ENCODE measurements around the gene TSPEAR.
A peak's percentile ranks its signal among the peaks of the same experiment; 100 is the strongest.

Gene TSPEAR

DNA sequence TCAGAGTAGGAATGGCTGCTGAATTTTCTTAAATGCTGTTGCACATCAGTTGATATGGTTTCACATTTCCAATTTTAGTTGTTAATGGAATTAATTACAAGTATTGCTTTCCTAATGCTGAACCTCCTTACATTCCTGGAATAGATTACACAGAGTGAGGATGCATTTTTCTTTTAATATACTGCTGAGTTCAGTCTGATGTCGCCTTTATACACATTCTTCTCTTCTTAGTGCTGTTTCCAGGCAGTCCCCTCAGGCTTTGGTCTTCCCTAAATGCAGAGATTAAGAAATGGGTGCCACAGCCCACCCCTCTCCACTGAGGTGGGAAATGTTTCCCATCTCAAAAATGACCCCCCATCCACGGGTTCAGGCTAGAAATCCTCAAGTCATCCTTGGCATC, 6.7 kb upstream of the TSPEAR start:
- DNase-seq, result no peak

DNA sequence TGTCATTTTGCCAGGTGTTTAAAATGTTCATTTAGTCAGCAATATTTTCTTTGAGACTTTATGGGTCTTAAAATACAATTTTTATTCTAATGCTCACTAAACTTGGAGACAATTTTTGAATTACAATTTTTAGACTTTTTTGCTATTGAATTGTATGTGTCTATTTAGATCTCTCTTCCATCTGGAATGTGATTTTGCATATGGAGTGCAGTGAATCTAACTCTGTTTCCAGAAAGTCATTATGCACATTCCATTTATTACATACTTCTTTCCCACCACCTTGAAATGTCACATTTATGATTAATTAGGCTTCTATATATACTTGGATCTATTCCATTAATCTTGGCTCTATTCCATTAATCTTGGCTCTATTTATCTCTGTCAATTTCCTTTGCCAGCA, 5.6 kb upstream of the TSPEAR start:
- DNase-seq, result no peak

DNA sequence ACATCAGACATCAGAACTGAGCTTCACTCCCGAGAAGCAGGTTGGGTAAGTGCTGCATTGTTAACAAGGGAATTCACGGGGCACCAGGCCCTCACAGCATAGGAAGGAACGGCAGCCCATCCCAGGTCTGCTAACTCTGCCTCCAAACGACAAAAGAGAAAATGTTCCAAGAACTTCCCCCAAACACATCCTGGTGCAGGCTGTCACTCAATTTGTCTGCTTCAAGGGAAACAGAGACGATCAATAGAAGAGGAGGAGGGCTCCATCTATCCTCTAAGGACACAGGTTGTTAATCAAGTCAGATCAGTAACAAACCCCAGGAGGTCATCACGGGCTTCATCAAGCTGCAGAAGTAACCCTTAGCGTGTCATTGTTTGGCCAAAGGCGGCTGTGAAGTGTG, 3.5 kb upstream of the TSPEAR start:
- DNase-seq, result no peak

DNA sequence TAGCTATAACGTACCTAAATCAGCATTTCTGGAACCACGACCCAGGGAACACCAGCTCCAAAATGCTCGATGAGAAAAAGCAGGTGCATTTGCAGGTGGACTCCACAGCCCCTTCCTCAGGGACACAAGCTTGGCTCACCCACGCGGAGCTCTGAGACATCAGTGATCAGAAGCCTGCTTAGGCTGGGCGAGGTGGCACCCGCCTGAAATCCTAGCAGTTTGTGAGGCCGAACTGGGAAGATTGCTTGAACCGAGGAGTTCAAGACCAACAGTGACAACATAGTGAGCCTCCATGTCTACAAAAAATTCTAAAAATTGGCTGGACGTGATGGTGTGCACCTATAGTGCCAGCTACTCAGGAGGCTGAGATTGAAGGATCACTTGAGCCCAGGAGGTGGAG, 2.5 kb upstream of the TSPEAR start:
- DNase-seq, result no peak

DNA sequence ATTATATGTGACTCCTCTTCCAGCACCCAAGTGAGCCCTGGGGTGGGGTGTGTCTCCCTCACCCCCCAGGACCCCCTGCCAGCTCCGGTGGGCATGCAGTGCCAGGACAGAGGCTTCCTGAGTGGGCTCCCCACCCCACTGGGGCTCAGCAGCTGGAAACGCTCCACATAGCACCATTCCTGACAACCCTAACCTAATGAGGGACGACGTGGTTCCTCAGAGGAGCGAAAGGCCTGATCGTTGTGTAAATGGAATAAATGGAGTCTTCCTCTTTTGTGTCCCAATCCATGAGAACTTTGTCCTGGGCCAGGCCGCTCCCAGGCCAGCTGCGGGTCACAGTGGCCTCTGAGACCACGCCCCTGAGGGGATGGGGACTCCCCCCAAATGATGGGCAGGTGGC, 1.8 kb upstream of the TSPEAR start:
- no peak for DNase-seq

DNA sequence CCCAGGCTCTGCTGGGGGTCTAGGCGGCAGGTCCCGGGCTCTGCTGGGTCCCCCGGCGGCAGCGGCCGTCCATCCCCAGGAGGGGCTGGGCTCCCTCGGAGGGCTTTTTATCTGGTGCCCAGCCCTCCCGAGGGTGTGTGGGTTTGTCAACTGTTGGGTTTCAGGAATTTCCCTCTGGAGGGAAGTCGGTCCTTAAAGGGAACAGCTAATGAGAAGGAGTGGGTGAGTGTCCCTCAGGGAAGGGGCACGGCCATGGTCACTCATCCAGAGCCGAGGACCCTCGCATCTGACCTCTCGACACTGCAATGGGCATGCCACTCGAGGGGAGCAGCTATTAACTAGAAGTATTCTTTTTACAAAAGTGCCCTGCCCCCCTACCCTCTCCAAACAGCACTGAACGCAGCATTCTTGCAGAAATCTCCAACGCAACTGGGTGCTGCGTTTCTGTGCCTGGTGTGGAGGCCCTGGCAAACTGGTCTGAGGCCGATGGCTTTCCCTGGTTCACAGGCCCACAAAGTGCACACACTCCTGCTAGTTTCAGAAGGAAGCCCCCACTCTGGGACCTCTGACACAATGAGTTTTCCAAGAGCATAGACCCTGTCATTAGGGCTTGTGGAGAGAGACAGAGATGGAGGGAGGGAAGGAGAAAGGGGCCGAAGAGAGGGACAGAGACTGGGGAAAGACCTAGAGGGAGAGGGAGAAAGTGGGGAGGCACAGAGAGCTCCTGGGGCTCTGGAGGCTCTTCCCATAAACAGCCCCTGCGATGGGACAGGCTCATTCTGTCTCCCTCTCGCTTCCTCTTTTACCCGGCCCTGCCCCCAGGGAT, 1.0 kb upstream of the TSPEAR start:
- no peak for DNase-seq

DNA sequence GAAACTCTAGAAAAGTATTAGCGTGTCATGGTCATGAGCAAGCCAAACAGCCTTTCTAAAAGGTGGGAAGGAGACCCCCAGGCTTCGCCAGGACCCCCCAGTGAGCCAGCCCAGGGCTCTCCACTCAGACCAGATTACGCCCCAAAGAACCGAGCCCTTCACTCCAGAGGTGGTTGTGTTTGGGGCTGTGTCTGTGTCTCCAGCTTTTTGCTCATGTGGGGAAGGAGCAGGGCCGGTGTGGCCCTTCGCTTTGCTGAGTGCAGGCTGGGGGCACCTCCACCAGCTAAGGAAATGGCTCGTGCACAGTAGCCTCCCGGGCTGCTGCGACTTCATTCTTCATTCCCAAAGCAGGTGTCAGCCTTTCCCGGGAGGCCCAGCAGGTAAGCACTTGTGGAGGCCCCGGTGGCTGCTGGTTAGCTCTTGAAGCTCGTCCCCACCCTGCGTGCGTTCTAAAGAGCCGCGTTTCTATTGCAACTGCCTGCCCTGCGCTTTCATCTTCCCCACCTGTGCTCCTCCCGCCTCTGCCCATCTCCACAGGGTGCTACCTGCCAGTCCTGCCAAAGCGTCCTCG, 531 bp downstream of the TSPEAR start:
- DNase-seq, result no peak

DNA sequence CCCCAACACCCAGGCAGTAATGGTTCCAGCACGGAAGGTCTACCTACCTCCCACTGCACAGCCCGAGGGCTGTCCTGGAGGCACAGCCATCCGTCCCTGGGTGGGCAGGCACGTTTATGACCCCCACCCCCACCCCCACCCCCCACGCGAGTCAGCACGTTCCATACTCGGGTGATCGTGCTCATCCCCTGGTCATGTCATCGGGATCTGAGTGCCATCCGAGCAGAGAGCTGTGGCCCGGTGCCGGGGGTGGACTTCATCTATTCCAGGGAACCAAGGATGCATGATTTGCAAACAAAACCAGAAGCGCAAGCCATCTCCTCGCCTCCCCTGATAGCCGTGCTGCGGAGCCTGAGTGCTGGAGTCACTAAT, 1.1 kb downstream of the TSPEAR start:
- no peak for DNase-seq

DNA sequence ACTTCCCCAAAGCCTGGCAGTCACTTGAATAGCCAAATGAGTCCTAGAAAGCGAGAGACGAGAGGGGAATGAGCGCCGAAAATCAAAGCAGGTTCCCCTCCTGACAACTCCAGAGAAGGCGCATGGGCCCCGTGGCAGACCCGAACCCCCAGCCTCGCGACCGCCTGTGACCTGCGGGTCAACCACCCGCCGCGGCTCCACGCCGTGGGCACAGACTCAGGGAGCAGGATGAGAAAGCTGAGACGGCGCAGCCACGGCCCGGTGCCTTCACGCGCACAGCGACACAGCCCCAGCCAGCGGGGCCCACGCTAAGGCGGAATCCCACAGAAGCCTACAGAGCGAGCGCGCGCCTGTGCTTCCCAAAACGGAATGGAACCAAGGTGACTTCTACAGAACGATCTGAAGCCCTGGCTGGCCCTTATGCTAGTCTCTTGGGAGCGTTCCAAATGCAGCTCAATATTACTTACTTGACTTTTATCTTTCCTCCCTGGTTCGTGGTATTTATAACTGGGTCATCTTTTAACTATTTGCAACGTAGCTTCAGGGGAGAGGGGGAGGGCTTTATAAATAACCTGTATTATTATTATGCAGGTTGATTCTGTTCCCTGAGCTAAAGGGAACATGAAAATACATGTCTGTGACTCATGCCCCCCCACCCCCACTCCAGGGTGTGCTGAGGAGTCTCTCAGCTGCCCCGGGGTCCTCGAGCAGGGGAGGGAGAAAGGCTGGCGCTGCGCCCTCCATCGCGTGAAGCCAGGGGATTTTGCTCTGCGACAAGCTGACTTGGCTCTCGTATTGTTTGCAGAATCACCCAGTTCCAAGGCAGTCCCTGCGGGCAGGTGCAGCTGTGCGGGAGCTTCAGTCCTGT, 1.7 kb downstream of the TSPEAR start:
- DNase-seq, result peak; percentile 10

DNA sequence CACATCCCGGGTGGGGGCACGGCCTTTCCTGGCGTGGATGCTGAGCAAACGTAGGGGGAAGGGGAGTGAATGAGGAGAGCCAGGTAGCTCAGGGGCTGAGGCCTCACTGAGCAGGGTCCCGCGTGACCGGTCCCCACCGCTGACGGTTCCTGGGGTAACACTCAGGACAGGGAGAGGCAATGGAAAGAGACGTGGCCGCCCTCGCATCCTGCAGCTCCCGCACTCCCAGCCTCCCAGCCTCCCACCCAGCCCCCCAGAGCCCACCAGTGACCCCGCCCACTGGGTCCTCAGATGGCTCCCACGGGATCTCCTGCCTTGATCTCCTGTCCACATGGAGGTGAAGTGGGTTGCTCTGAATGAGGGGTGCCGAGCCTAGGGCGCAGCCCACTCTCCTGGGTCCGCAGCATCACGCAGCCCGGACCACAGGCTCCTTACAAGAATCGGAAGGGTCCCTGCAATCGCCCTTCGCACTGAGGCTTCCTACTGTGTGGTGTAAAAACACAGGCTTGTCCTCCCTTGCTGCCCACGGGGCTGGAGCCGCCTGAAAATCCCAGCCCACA, 2.4 kb downstream of the TSPEAR start:
- no peak for DNase-seq

DNA sequence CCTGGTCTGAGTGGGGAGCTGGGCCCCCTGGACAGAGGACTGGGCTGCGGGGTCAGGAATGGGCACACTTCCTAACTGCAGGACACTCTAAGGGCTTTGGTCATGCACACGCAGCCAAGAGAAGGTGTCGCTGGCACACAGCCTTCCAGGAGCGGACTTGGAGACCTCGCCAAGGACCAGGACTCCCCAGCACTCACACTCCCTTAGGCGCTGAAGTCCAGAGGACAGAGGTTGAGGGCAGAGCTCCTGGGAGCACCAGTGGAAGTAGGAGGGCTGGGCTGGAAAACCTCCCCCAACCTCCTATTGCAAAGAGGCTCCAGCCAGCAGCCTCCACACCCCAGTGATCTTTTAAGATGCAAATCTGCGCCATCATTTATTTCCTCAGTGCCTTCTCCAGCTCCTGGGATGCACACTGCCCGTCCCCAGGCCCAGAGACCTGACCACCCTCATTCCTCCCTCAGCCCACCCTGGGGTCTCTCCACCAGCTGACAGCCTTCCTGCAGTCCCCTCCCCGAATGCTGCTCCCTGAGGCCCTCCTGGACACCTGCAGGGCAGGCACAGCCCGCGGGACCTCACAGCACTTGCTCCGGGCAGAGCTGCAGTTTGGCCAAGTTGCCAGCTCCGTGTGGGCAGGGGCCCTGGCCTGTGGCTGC, 3.0 kb downstream of the TSPEAR start:
- no peak for DNase-seq

DNA sequence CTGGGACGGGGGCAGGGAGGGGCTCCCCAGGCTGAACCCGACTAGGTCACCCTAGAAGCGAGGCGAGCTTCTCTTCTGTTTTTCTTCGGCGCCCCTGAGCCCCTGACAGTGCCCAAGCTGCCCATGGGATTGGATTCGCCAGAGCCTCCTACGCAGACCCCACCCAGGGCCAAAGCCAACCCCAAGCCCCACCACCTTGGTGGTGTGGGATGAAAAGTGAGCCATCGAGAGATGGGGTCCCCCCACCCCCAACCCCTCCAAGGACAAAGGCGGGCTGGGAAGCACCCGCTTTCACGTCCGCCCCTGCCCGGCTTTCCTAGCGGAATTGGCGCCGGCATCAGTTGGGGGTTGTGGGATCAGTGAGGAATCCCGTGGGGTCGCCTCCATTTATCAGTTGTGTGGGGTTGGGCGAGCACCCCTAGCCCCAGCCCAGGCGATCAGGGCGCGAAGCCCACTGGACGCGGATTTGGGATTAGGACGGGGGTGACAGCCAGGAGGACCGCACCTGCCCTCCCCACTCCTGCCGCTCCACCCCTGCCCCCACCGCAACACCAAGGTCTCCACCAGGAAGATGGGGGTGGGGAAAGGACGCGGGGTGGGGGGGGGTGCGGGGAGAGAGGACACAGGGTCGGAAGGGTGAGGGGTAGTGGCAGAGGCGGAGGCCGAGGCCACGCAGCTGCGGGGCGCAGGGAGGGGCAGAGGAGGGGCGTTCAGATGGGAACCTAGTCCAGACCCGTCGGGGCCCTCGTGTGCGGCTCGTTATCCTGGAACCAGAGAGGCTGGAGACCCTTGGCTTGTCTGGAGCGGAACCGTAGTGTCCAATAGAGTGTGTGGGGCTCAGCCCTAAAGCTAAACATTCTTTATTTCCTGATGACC, 4.4 kb downstream of the TSPEAR start:
- DNase-seq, result no peak

DNA sequence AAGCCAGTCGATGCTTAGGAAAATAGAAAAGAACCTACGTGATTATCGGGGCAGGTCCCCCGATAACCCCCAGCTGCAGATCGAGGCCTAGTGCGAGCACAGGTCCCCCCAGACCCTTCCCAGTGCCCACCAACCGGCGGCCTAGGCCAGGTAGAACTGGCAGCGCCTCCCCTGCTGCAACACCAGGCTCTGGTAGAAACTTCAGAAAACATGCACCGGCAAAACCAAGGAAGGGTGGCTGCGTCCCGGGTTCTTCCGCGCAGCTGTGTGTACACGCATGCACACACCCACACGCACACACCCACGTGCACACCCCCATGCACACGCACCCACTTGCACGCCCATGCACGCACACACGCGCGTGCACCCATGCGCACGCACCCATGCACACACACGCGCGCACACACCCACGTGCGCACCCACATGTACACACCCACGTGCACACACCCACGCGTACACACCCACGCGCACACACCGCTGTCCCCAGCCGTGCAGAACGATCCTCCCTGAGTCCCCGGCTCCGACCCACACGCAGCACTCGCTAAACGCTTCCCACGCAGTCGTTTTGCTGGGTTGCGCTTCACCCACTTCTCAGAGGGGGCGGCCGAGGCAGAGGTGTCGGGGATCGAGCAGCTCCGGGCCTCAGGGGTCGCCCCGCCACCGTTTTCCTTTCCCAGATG, 5.2 kb downstream of the TSPEAR start:
- DNase-seq, result no peak

DNA sequence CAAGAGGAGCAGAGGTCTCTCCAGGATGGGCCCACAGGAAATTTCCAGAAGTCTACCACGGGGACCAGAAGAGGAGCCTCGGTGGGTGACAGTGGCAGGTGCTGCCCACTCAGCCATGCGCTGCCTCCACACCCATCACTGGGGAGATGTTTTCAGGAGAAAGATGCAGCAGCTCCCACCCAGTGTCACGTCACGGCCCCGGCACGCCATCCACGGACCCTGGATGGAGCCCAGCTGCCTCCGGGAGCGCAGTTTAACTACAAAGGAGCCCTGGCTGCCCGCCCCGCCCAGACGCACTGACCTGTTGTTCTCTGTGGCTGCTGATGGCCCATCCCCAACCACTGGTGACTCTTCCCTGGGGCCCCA, 6.8 kb downstream of the TSPEAR start:
- no peak for DNase-seq

DNA sequence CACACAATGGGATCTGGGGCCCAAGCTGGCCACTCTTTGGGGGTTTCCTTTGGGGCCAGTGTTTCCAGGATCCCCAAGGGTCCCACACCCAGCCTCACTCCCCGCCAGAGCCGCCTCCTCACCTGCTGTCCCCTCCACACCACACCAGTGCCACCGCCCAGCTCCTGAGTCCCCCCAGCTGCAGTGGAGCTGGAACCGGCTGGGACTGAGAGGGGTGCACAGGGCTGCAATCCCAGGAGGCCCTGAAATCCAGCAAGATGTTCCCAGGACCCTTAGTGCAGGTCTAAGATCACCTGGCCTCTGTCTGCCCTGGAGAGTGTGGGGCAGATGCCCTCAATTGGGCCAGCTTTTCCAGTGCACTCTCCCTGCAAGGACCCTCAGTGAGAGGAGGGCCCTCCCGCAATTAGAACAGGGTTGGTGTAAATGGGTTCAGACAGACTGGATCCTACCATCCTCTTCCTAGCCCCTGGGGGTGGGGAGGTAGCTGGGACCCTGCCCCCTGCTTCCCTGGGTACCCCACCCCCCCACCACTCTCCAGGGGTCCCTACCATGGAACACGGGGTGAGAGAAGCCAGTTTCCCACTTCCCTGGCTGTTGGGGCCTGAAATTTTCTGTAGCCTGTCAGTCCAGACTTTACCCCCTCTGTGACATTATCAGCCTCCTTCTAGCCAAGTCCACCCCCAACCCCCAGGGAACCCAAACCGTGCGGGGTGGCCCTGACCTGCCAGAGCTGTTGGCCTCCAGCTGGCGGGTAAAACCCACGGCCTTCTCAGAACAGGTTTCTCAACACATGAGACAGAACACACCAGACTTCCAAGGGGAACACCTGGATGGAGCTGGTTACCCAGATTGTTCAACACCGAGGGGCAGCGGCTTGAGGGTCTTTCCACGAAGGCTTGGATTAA, 7.4 kb downstream of the TSPEAR start:
- DNase-seq, result no peak

DNA sequence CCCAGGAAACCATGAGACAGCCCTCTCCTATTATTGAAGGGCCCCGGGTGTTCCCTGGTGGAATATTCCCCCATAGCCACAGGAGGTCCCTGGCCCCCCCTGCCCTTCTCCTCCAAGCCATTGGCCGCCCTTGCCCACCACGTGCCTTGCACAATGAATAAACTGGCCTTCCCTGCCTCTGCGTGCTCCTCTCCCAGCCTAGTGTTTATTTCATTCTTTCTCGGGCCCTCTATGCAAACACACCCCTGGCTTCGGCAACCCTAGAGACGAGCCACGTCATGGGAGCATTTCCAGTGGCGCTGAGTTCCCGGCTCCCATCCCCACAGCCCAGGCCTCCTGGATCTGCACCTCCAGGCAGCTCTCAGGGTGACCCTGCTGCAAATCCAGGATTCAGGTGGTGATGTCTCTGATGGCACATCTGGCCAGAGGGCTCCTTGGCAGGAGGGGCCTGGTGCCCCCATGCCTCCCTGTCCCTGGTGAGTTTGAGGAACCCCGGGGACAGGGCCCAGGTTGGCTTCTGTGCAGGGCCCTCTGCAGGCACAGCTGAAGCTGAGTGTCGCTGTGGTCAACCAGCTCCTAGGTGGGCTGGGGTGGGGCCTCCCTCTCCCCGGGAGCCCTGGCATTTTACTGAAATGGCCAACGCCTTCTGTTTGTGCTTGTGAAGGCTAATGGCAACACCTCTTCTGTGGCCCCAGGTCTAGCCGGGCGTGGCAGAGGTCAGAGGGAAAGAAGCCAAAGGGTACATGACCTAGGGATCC, 8.2 kb downstream of the TSPEAR start:
- DNase-seq, result no peak

DNA sequence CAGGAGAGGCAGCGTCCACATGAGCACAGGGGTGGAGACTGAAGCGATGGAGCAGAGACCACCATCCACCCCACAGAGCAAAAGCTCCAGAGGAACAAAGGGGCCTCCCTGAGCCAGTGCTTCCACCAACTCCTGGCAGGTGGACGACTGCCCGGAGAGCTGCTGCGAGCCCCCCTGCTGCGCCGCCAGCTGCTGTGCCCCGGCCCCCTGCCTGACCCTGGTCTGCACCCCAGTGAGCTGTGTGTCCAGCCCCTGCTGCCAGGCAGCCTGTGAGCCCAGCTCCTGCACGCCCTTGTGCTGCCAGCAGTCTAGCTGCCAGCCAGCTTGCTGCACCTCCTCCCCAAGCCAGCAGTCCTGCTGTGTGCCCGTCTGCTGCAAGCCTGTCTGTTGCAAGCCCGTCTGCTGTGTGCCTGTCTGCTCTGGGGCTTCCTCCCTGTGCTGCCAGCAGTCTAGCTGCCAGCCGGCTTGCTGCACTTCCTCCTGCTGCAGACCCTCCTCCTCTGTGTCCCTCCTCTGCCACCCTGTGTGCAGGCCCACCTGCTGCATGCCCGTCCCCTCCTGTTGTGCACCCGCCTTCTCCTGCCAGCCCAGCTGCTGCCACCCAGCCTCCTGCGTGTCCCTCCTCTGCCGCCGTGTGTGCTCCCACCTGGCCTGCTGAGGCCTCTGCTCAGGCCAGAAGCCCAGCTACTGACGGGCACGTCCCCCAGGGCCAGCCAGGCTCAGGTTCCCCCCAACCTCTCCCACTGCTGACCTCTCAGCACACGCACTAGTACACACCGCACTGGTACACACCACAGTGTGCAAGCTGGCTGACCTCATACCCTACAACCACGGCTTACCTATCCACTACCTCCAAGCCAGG, 9.0 kb downstream of the TSPEAR start:
- no peak for DNase-seq

DNA sequence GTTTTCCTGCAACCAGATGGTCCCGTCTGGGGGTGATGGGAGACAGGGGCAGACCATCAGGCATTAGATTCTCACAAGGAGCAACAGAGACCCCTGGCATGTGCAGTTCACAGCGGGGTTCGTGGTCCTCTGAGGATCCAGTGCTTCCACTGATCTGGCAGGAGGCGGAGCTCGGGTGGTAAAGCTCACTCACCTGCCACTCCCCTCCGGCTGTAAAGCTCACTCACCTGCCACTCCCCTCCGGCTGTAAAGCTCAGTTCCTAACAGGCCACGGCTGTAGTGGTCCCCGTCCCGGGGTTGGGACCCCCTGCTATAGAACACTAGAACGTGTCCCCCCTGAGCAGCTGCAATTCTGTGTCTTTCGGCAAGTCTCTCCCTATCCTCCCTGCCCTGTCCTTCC, 9.8 kb downstream of the TSPEAR start:
- DNase-seq, result no peak

DNA sequence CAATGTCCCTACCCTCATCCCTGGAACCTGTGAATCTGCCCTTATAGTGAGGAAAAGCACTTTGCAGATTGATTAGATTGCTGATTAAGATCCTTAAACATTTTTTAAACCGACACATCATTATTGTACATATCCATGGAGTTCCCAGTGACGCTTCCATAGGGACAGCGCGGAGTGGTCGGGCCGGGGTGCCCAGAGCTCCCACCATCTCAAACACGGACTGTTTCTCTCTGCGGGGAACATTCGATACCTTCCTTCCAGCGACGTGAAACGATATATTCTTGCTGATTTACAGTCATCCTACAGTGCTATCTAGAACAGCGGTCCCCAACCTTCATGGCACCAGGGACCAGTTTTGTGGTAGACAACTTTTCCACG, 10.4 kb downstream of the TSPEAR start:
- no peak for DNase-seq

Measured in EL (cell line).